Aorta (tissue), 5 donors: ENCODE data around the gene RNF31. TPM values are rescaled to one million over a fixed set of nuclear protein-coding genes. Genes with fewer than 3 reads are reported as not detected.
A peak's percentile ranks its signal among the peaks of the same experiment; 100 is the strongest.

ENCODE experiments used
- ATAC-seq: fragments of 200-7000 bp; cut with Tn5 transposase; one replicate; pipeline ENCODE4 v1.9.1; 2022; ENCODE audit warnings: moderate library complexity; ENCODE audit not compliant: low FRiP score
- DNase-seq, 2 donors: peaks; one replicate each; pipeline ENCODE4 v3.0.0-alpha.2; 2020
- H3K27ac ChIP-seq, 2 donors: one replicate each; pipeline ENCODE4 v1.5.1; 2013; ENCODE audit warnings: low read length in 2 of 2, mild to moderate bottlenecking in 2 of 2, moderate library complexity in 2 of 2, control low read depth in 1 of 2, inconsistent platforms in 1 of 2, low read depth in 1 of 2
- H3K27me3 ChIP-seq, 2 donors: one replicate each; pipeline ENCODE4 v1.6.1; 2013; ENCODE audit warnings: control low read depth in 1 of 2, low read length in 1 of 2, mild to moderate bottlenecking in 1 of 2, moderate library complexity in 1 of 2; ENCODE audit not compliant: insufficient read depth in 2 of 2, control insufficient read depth in 1 of 2
- H3K36me3 ChIP-seq, 2 donors: one replicate each; pipeline ENCODE4 v1.6.1; 2013; ENCODE audit warnings: control low read depth in 1 of 2, low read length in 1 of 2, mild to moderate bottlenecking in 1 of 2; ENCODE audit not compliant: insufficient read depth in 2 of 2, control insufficient read depth in 1 of 2
- H3K4me1 ChIP-seq, 2 donors: one replicate each; pipeline ENCODE4 v1.6.1; 2013; ENCODE audit warnings: low read length in 2 of 2, control low read depth in 1 of 2, mild to moderate bottlenecking in 1 of 2, moderate library complexity in 1 of 2; ENCODE audit not compliant: insufficient read depth in 2 of 2, control insufficient read depth in 1 of 2
- H3K4me3 ChIP-seq, 2 donors: one replicate each; pipeline ENCODE4 v1.5.1; 2013; ENCODE audit warnings: low read length in 2 of 2, control low read depth in 1 of 2, mild to moderate bottlenecking in 1 of 2
- H3K9me3 ChIP-seq: one replicate; pipeline ENCODE4 v1.6.1; 2013; ENCODE audit warnings: mild to moderate bottlenecking, low read length; ENCODE audit not compliant: control insufficient read depth
- WGBS, 2 donors: extraction: QIAGEN DNeasy Blood & Tissue Kit; methylation state at CpG; one replicate each; pipeline ENCODE4 v1.1.7; 2013; 5-methylcytosine and 5-hydroxymethylcytosine counted together
- intact Hi-C, 2 donors: fragments of 100-400 bp; cut with DNase I; formaldehyde crosslinking; loops; one replicate each; pipeline versions ENCODE4 v1.14.2 to v1.15.0; 2022
- polyA plus RNA-seq, 2 donors: library from polyadenylated mRNA; stranded (reverse); fragments of 200-250 nt; gene quantifications; one replicate each; pipeline ENCODE4 v1.2.3, GENCODE V29; 2013
- total RNA-seq, 2 donors: library from RNA; stranded (reverse); fragmentation: NEBNext Ultra II Directional; extraction: Animal tissue kit (Norgen Biotek cat#: 25700); gene quantifications; one replicate each; pipeline ENCODE4 v1.2.1, GENCODE V29; 2021
- donor health status: healthy with polysubstance abuse.
- donor health status: Bipolar disorder and iron deficiency.
- donor health status: DM: no; HTN: no; CAD: no.
- donor health status: DM: no; HTN: no; CAD: no.
- donor health status: DM: yes; HTN: yes; CAD: no.

The RNF31 gene
- total and polyA plus RNA-seq, 4 donors = 9.1 to 167 (median 56.3) TPM

GRCh38 chr14:24147761-24148428 is 597 bp downstream of the RNF31 start:
- H3K36me3 ChIP-seq = peaks cover 0 to 3% of the 10 kb centered on the region in 2 donors
- peak overlapping the region; percentile 46 to 52 for H3K4me3 ChIP-seq
- no peak for DNase-seq
- no peaks in the 10 kb centered on the region for H3K27me3 ChIP-seq
- no peak for ATAC-seq
- H3K4me1 ChIP-seq = no peaks in the 10 kb centered on the region
- peak overlapping the region in 1 of 2 donors; percentile 43 for H3K27ac ChIP-seq
- no peaks in the 10 kb centered on the region for H3K9me3 ChIP-seq
- WGBS, 2 donors = 6 to 7% methylated on average over 29 of the region's 29 CpGs
- intact Hi-C loops = loop anchor here (2.0 to 5.0 kb wide), 2 partner anchors 36 to 219 kb away; partner anchors contain the start of genes DCAF11 (in 1 of the 2) and NRL (in 1 of the 2)

- 91 to 95% methylated on average over 3 of the region's 3 CpGs for WGBS, 2 donors
- Histone ChIP-seq H3K4me3 (no peak overlapping the region), H3K9me3 (no peaks in the 10 kb centered on the region), H3K27ac (no peak overlapping the region), H3K36me3 (peaks cover 0 to 3% of the 10 kb centered on the region in 2 donors), H3K27me3 (no peaks in the 10 kb centered on the region), H3K4me1 (no peaks in the 10 kb centered on the region)
- ATAC-seq (no peak), DNase-seq (peak in 1 of 2 donors; percentile 40)
- intact Hi-C loops = loop anchor here in 1 of 2 donors (5.0 kb wide), 1 partner anchor 37 kb away; the partner anchor contains the start of genes DCAF11 and NRL
These were observed 2.1 kb downstream of the RNF31 start for GRCh38 chr14:24149302-24149969.

GRCh38 chr14:24150061-24150460 is 2.8 kb downstream of the RNF31 start:
- H3K27ac ChIP-seq = no peak overlapping the region
- H3K4me3 ChIP-seq = no peak overlapping the region
- H3K27me3 ChIP-seq = no peaks in the 10 kb centered on the region
- 86 to 88% methylated on average over 9 of the region's 9 CpGs for WGBS, 2 donors
- peak in 1 of 2 donors; percentile 47 for DNase-seq
- no peaks in the 10 kb centered on the region for H3K4me1 ChIP-seq
- H3K36me3 ChIP-seq = peaks cover 2 to 3% of the 10 kb centered on the region in 2 donors
- no peak for ATAC-seq
- H3K9me3 ChIP-seq = no peaks in the 10 kb centered on the region
- intact Hi-C loops = no loop called here

DNA sequence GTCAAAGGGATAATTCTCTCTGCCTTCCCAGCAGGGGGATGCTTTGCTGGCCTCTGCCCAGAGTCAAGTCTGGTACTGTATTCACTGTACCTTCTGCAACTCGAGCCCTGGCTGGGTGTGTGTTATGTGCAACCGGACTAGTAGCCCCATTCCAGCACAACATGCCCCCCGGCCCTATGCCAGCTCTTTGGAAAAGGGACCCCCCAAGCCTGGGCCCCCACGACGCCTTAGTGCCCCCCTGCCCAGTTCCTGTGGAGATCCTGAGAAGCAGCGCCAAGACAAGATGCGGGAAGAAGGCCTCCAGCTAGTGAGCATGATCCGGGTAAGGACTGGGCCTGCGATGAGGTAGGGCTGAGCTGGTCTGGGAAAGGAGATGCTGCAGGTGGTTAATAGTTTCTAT is 3.3 kb downstream of the RNF31 start:
- no peaks in the 10 kb centered on the region for H3K4me1 ChIP-seq
- no peaks in the 10 kb centered on the region for H3K9me3 ChIP-seq
- intact Hi-C loops = no loop called here
- no peak for DNase-seq
- no peak overlapping the region for H3K4me3 ChIP-seq
- peaks cover 5 to 8% of the 10 kb centered on the region in 2 donors for H3K36me3 ChIP-seq
- H3K27ac ChIP-seq = no peak overlapping the region
- no peak for ATAC-seq
- no peaks in the 10 kb centered on the region for H3K27me3 ChIP-seq
- 86 to 90% methylated on average over 9 of the region's 9 CpGs for WGBS, 2 donors

DNA sequence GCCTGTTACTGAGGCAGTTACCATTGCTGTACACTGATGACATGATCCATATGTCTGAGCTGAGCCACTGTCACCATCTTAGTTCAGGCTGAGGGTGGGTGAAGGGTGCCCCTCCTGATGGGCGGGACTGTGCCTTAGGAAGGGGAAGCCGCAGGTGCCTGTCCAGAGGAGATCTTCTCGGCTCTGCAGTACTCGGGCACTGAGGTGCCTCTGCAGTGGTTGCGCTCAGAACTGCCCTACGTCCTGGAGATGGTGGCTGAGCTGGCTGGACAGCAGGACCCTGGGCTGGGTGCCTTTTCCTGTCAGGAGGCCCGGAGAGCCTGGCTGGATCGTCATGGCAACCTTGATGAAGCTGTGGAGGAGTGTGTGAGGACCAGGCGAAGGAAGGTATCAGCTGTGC is 3.7 kb downstream of the RNF31 start:
- H3K4me3 ChIP-seq = no peak overlapping the region
- H3K9me3 ChIP-seq = no peaks in the 10 kb centered on the region
- H3K27ac ChIP-seq = no peak overlapping the region
- DNase-seq (no peak), ATAC-seq (no peak)
- no peaks in the 10 kb centered on the region for H3K4me1 ChIP-seq
- intact Hi-C loops = no loop called here
- no peaks in the 10 kb centered on the region for H3K27me3 ChIP-seq
- peaks cover 5 to 11% of the 10 kb centered on the region in 2 donors for H3K36me3 ChIP-seq
- 82 to 85% methylated on average over 9 of the region's 9 CpGs for WGBS, 2 donors

- Histone ChIP-seq H3K27ac (no peak overlapping the region), H3K36me3 (peaks cover 5 to 11% of the 10 kb centered on the region in 2 donors), H3K4me1 (no peaks in the 10 kb centered on the region), H3K27me3 (no peaks in the 10 kb centered on the region), H3K9me3 (no peaks in the 10 kb centered on the region), H3K4me3 (no peak overlapping the region)
- 92 to 94% methylated on average over 16 of the region's 16 CpGs for WGBS, 2 donors
- no peak for ATAC-seq
- DNase-seq = peak in 1 of 2 donors; percentile 68
- intact Hi-C loops = no loop called here
These were observed 4.2 kb downstream of the RNF31 start for GRCh38 chr14:24151404-24152080.

GRCh38 chr14:24155100-24155499 is 7.8 kb downstream of the RNF31 start:
- H3K9me3 ChIP-seq = no peaks in the 10 kb centered on the region
- H3K27me3 ChIP-seq = no peaks in the 10 kb centered on the region
- no peak overlapping the region for H3K4me3 ChIP-seq
- ATAC-seq (no peak), DNase-seq (no peak)
- no peak overlapping the region for H3K27ac ChIP-seq
- WGBS, 2 donors = 92 to 94% methylated on average over 10 of the region's 10 CpGs
- no peaks in the 10 kb centered on the region for H3K4me1 ChIP-seq
- peaks cover 5 to 16% of the 10 kb centered on the region in 2 donors for H3K36me3 ChIP-seq
- intact Hi-C loops = no loop called here

GRCh38 chr14:24156840-24157239 is 9.5 kb downstream of the RNF31 start:
- intact Hi-C loops = no loop called here
- peaks cover 5 to 14% of the 10 kb centered on the region in 2 donors for H3K36me3 ChIP-seq

More at GRCh38 chr14:24156840-24157239, 9.5 kb downstream of the RNF31 start:
- H3K4me3 ChIP-seq = no peak overlapping the region
- no peaks in the 10 kb centered on the region for H3K4me1 ChIP-seq
- no peaks in the 10 kb centered on the region for H3K27me3 ChIP-seq
- H3K9me3 ChIP-seq = no peaks in the 10 kb centered on the region
- no peak for DNase-seq
- WGBS, 2 donors = 89 to 91% methylated on average over 1 of the region's 1 CpG
- no peak for ATAC-seq
- no peak overlapping the region for H3K27ac ChIP-seq
